ENCODE results near the gene CEBPA.

DNA sequence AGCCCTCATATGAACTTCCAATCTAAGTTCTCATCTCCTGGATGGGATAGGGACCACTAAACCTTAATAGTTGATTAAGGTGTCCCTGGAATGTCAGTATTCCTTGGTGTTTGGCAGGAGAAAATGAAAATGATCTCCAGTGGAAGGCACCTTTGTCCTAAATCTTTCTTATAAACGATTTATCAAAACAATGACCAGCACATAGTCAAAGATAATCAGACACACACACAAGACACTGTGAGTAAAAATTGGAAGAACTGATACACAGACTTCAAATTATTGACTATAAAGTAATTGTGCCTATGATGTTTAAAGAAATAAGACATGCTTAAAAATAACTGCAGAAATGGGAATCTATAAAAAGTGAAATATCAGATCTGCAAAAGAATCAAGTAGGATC, 13.7 kb downstream of the CEBPA start:
- TF ChIP-seq, protein P1, sequence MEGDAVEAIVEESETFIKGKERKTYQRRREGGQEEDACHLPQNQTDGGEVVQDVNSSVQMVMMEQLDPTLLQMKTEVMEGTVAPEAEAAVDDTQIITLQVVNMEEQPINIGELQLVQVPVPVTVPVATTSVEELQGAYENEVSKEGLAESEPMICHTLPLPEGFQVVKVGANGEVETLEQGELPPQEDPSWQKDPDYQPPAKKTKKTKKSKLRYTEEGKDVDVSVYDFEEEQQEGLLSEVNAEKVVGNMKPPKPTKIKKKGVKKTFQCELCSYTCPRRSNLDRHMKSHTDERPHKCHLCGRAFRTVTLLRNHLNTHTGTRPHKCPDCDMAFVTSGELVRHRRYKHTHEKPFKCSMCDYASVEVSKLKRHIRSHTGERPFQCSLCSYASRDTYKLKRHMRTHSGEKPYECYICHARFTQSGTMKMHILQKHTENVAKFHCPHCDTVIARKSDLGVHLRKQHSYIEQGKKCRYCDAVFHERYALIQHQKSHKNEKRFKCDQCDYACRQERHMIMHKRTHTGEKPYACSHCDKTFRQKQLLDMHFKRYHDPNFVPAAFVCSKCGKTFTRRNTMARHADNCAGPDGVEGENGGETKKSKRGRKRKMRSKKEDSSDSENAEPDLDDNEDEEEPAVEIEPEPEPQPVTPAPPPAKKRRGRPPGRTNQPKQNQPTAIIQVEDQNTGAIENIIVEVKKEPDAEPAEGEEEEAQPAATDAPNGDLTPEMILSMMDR (IDR thresholded peaks at IDR 0.05) = no peak
- TF ChIP-seq POLR2A (IDR thresholded peaks at IDR 0.05) = no peak
